Gastrocnemius medialis (tissue), 4 donors: ENCODE data around the gene NUP62CL. TPM values are rescaled to one million over a fixed set of nuclear protein-coding genes. Genes with fewer than 3 reads are reported as not detected.

ENCODE experiments used
- ATAC-seq, 2 donors: fragments of 150-250 bp; one replicate each; pipeline ENCODE4 v1.9.1; 2016
- DNase-seq, 2 donors: peaks; one replicate each; pipeline ENCODE4 v3.0.0-alpha.2; 2019
- H3K27ac ChIP-seq, 4 donors: fragments of 200-600 bp; sonication (generic); 1 replicate in 1 of 4; 2 replicates in 3 of 4; pipeline ENCODE4 v1.5.1; 2016 to 2018; ENCODE audit warnings: mild to moderate bottlenecking in 2 of 4, moderate library complexity in 1 of 4
- H3K27me3 ChIP-seq, 3 donors: fragments of 200-600 bp; sonication (generic) in 2 of 3; 1 replicate in 1 of 3; 2 replicates in 2 of 3; pipeline versions ENCODE4 v1.5.1 to v1.6.0; 2016 to 2019; ENCODE audit warnings: mild to moderate bottlenecking in 1 of 3, moderate library complexity in 1 of 3
- H3K36me3 ChIP-seq, 2 donors: fragments of 200-600 bp; sonication (generic) in 1 of 2; one replicate each; pipeline ENCODE4 v1.5.1; 2017 to 2018
- H3K4me1 ChIP-seq, 2 donors: fragments of 200-600 bp; sonication (generic) in 1 of 2; one replicate each; pipeline ENCODE4 v1.5.1; 2016 to 2017; ENCODE audit warnings: mild to moderate bottlenecking in 2 of 2
- H3K4me3 ChIP-seq, 4 donors: fragments of 200-600 bp; sonication (generic) in 3 of 4; 1 replicate in 1 of 4; 2 replicates in 3 of 4; pipeline ENCODE4 v1.5.1; 2016 to 2019; ENCODE audit warnings: mild to moderate bottlenecking in 2 of 4
- H3K9me3 ChIP-seq, 3 donors: fragments of 200-600 bp; sonication (generic) in 2 of 3; 1 replicate in 1 of 3; 2 replicates in 2 of 3; pipeline ENCODE4 v1.5.1; 2016 to 2019
- CTCF ChIP-seq, 5 experiments: fragments of 450-650 bp in 3 of 5; fragments of 200-600 bp in 2 of 5; sonication (generic) in 2 of 5; IDR thresholded peaks in 4 of 5; conservative IDR thresholded peaks in 1 of 5; 1 replicate in 4 of 5; 2 replicates in 1 of 5; pipeline ENCODE4 v1.5.1; 2016 to 2019; ENCODE audit warnings: antibody characterized with exemption in 5 of 5, mild to moderate bottlenecking in 3 of 5, moderate library complexity in 3 of 5
- POLR2A ChIP-seq, 2 donors: fragments of 450-650 bp; IDR thresholded peaks; one replicate each; pipeline ENCODE4 v1.6.1; 2017; ENCODE audit warnings: antibody characterized with exemption in 2 of 2, mild to moderate bottlenecking in 2 of 2, moderate library complexity in 2 of 2
- in situ Hi-C, 4 donors: fragments of 200-750 bp; cut with MboI; loops; one replicate each; pipeline versions ENCODE4 v1.15.0 to v1.8.0; 2017; ENCODE audit warnings: low sequenced_read_pairs in 4 of 4
- intact Hi-C: fragments of 100-400 bp; cut with DNase I; formaldehyde crosslinking; loops from one replicate; pipeline ENCODE4 v1.15.1; 2023; ENCODE audit warnings: low total_unique reads
- total RNA-seq, 4 donors: library from RNA; depleted of rRNA; stranded (reverse); fragments of >200 nt; gene quantifications; one replicate each; pipeline versions ENCODE4 v1.1.0 to v1.2.3, GENCODE V29; 2016

Gene NUP62CL
- total RNA-seq, 4 donors from 2014 or later, result not detected

DNA sequence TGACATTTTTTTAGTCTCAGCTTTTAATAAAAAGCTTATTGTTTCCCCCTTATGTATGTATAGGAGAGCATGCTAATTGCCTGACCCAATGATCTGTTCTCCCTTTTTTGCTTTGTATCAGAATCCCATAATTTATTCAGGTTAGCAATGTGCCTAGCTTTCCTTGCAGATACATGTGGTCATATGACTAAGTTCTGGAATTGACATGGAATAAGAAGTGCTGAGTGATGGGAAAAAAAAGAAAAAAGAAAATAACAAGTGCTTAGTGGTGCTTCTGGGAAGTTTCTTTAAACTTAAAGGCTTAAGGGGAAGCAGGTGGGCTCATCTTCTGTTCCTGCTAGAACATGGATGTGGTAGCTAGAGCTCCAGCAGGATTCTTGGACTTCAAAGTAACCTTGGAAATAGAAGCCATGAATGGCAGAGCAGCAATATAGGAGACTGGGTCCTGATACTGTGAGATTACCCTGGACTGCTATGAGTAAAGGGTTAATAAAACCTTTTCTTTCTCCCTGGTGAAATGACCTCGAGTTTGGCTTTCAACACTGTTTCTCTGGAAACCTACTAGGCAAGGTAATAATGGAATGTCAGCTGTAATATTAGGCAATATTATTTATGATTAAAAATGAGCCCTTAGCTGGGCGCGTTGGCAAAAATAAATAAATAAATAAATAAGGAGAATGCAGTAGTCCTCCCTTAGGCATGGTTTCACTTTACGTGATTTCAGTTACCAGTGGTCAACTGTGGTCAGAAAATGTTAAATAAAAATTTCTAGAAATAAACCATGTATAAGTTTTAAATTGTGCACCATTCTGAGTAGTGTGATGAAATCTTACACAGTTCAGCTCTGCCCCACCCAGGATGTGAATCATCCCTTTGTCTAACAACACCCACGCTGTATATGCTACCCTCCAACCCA lies 70.9 kb downstream of the NUP62CL start:
- intact Hi-C loops, result no loop called here
- no peak for TF ChIP-seq CTCF (IDR thresholded peaks at IDR 0.05 in 4 of 5, conservative IDR thresholded peaks at IDR 0.05 in 1 of 5)
- TF ChIP-seq POLR2A (IDR thresholded peaks at IDR 0.05), result no peak
- in situ Hi-C loops, result no loop called here
- no peaks in the 10 kb centered on the region for H3K27me3 ChIP-seq
- DNase-seq (no peak), ATAC-seq (no peak)
- no peak overlapping the region for H3K27ac ChIP-seq
- no peaks in the 10 kb centered on the region for H3K36me3 ChIP-seq
- no peaks in the 10 kb centered on the region for H3K9me3 ChIP-seq
- H3K4me3 ChIP-seq, result no peak overlapping the region
- H3K4me1 ChIP-seq, result no peaks in the 10 kb centered on the region

GRCh38 chrX:107123750-107124149 lies 82.5 kb downstream of the NUP62CL start:
- Histone ChIP-seq H3K4me1 (no peaks in the 10 kb centered on the region), H3K27me3 (peaks cover 0 to 3% (median 0%) of the 10 kb centered on the region in 3 donors), H3K9me3 (no peaks in the 10 kb centered on the region), H3K36me3 (no peaks in the 10 kb centered on the region), H3K4me3 (no peak overlapping the region), H3K27ac (no peak overlapping the region)
- ATAC-seq (no peak), DNase-seq (no peak)
- in situ Hi-C loops, result no loop called here
- intact Hi-C loops, result no loop called here
- TF ChIP-seq CTCF (IDR thresholded peaks at IDR 0.05 in 4 of 5, conservative IDR thresholded peaks at IDR 0.05 in 1 of 5) (no peak), POLR2A (IDR thresholded peaks at IDR 0.05) (no peak)

- no peak for DNase-seq
- Histone ChIP-seq H3K4me1 (peaks cover 5 to 10% of the 10 kb centered on the region in 2 donors), H3K27ac (peak overlapping the region; percentile 75 to 83 (median 78)), H3K36me3 (peaks cover 0 to 24% of the 10 kb centered on the region in 2 donors), H3K27me3 (no peaks in the 10 kb centered on the region), H3K4me3 (peak overlapping the region; percentile 62 to 83 (median 74)), H3K9me3 (no peaks in the 10 kb centered on the region)
- intact Hi-C loops (loop anchor here (5.0 to 10.0 kb wide), 3 partner anchors 117 to 976 kb away; partner anchors contain the start of genes ATG4A, MORC4, PRPS1 and PSMD10), in situ Hi-C loops (no loop called here)
- TF ChIP-seq CTCF (IDR thresholded peaks at IDR 0.05 in 4 of 5, conservative IDR thresholded peaks at IDR 0.05 in 1 of 5), result no peak
- no peak for TF ChIP-seq POLR2A (IDR thresholded peaks at IDR 0.05)
- no peak for ATAC-seq
These were observed 87.0 kb downstream of the NUP62CL start for GRCh38 chrX:107119283-107119682.

DNA sequence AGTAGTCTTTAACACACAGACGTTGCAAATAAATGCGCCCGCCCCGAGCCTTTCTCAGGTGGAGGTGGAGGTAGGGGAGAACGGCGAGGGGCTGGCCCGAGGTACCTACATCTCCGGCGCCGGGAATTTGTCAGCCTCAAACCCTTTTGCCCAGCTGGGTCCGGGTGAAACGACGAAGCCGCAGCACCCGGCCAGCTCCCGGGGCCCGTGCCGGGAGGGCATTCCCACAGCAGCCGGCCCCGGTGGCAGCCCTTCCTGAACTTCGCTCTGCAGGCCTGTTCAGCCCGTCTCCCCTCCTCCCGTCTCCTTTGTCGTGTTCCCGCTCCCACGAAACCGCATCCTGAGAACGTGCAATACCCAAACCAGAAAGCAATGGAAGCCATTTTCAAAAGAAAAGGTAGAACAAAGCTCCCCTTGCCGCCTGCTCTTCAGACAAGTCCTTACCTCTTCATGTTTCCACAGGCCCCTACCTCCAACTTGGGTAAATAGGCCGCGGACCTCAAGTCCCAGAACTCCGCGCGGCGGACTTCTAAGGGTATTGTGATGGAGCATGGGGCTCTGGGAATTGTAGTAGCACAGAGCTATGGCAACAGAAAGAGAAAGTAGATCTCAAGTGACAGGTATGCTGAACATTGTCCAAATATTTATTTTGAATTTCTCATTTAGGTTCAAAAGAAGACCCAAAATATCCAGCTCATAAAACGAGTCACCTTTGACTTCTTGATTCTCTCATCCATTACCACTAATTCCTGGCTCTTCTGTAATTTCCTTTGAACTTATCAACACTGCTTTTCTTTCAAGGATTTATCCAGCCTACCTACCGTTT lies 87.7 kb downstream of the NUP62CL start, which contains the start of gene RBM41:
Gene RBM41 (minus strand): TSS at position 501 of the 826 bp plus-strand sequence. CDS start 49 bp downstream, at position 452.
- H3K4me3 ChIP-seq, result peak within 1 kb of the TSS; percentile 62 to 83 (median 74)
- in situ Hi-C loops (no loop called here), intact Hi-C loops (loop anchor here (5.0 to 10.0 kb wide), 3 partner anchors 116 to 976 kb away; partner anchors contain the start of genes ATG4A, MORC4, PRPS1 and PSMD10)
- H3K27ac ChIP-seq, result peak within 1 kb of the TSS; percentile 75 to 83 (median 78)
- TF ChIP-seq CTCF (IDR thresholded peaks at IDR 0.05 in 4 of 5, conservative IDR thresholded peaks at IDR 0.05 in 1 of 5) (no peak), POLR2A (IDR thresholded peaks at IDR 0.05) (no peak)
- H3K4me1 ChIP-seq, result peaks cover 5 to 10% of the 10 kb centered on the region in 2 donors
- H3K27me3 ChIP-seq, result no peaks in the 10 kb centered on the region
- no peaks in the 10 kb centered on the region for H3K9me3 ChIP-seq
- DNase-seq, result peak; percentile 49 to 72
- peak; percentile 99 for ATAC-seq
- H3K36me3 ChIP-seq, result peaks cover 0 to 24% of the 10 kb centered on the region in 2 donors
